ENCODE results near the gene PSMG1. TPM values are rescaled to one million over a fixed set of nuclear protein-coding genes. Genes with fewer than 3 reads are reported as not detected.

Gene PSMG1
- total RNA-seq, 1 donor from 2014 or later: 25.4 TPM

DNA sequence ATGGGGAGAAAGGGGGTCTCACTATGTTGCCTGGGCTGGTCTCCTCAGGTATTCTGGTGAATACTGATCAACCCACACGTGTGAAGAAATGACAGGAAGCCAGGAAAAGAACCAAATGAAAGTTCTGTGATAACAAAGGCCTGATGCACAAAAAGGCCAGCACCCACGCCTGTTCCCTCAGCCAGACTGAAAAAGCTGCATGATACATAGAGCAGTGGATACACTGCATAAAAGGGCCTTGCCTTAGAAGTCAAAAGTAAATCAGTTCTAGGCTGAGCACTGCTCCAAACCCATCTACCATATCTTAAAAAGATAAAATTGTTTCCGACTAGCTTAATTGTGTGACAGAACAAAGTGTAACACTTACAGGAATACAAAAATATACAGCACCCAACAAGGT lies 36.9 kb upstream of the PSMG1 start:
- DNase-seq (ENCODE audit: low spot score in 2 of 2): no peak
- TF ChIP-seq, protein P1, sequence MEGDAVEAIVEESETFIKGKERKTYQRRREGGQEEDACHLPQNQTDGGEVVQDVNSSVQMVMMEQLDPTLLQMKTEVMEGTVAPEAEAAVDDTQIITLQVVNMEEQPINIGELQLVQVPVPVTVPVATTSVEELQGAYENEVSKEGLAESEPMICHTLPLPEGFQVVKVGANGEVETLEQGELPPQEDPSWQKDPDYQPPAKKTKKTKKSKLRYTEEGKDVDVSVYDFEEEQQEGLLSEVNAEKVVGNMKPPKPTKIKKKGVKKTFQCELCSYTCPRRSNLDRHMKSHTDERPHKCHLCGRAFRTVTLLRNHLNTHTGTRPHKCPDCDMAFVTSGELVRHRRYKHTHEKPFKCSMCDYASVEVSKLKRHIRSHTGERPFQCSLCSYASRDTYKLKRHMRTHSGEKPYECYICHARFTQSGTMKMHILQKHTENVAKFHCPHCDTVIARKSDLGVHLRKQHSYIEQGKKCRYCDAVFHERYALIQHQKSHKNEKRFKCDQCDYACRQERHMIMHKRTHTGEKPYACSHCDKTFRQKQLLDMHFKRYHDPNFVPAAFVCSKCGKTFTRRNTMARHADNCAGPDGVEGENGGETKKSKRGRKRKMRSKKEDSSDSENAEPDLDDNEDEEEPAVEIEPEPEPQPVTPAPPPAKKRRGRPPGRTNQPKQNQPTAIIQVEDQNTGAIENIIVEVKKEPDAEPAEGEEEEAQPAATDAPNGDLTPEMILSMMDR (IDR thresholded peaks at IDR 0.05): no peak
- H3K4me3 ChIP-seq: no peak overlapping the region
- no peaks in the 10 kb centered on the region for H3K9me3 ChIP-seq
- H3K27ac ChIP-seq: no peak overlapping the region
- H3K27me3 ChIP-seq: no peaks in the 10 kb centered on the region
- no peaks in the 10 kb centered on the region for H3K4me1 ChIP-seq
- peaks cover 22 to 46% of the 10 kb centered on the region in 2 donors for H3K36me3 ChIP-seq
- intact Hi-C loops (cut with DNase I): no loop called here

DNA sequence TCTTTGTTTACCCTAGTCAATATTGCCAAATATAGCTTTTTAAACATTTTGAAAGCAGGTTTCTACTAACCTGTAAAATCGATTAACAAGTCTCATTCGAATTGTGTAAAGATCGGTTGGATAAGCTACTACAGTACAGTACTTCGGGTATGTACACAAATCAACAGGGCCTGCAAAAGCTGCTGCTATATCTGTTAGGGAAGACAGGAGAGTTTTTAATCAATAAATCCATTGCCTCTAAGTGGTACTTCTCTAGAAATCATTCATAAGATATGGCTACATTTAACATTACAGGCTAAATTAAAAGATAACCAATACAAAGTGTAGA lies 34.8 kb upstream of the PSMG1 start:
- intact Hi-C loops (cut with DNase I): no loop called here
- DNase-seq (ENCODE audit: low spot score in 2 of 2): no peak
- H3K27ac ChIP-seq: no peak overlapping the region
- H3K36me3 ChIP-seq: peaks cover 19 to 41% of the 10 kb centered on the region in 2 donors
- H3K4me3 ChIP-seq: no peak overlapping the region
- TF ChIP-seq, protein P1 (IDR thresholded peaks at IDR 0.05): no peak
- no peaks in the 10 kb centered on the region for H3K4me1 ChIP-seq
- no peaks in the 10 kb centered on the region for H3K9me3 ChIP-seq
- no peaks in the 10 kb centered on the region for H3K27me3 ChIP-seq

DNA sequence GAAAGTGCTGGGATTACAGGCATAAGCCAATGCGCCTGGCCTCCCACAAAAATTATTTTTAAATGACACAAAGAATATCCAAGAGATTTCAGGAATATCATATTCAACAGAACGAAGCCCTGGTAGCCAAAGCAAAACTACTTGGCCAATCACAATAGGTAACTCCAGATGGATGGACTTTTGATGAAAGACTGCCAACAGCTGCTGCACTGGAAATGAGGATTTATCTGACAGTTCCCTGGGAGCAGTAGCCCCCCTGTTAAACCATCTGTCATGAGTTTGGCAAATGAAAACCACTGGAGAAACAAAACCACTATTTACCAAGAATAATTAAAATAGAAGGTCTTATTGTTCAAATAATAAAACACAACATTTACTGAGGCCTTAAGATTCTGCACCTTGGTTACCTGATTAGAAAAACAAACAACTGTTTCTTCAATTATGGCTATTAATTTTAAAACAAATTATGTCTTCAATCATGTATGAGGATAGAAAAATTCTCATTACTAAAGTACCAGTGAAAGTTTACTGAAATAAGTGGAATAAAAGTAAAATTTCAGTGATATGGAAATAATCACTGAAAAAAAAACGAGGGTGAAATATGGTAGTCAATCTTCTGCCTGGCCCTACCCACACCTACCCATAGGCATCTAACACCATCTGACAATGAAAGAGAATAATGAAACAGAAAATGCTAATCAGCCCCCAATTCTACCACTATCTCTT lies 34.3 kb upstream of the PSMG1 start:
- Histone ChIP-seq H3K27me3 (no peaks in the 10 kb centered on the region), H3K4me1 (no peaks in the 10 kb centered on the region), H3K27ac (no peak overlapping the region), H3K36me3 (peaks cover 19 to 38% of the 10 kb centered on the region in 2 donors), H3K4me3 (no peak overlapping the region), H3K9me3 (no peaks in the 10 kb centered on the region)
- no peak for DNase-seq (ENCODE audit: low spot score in 2 of 2)
- TF ChIP-seq, protein P1 (IDR thresholded peaks at IDR 0.05): no peak
- intact Hi-C loops (cut with DNase I): no loop called here

DNA sequence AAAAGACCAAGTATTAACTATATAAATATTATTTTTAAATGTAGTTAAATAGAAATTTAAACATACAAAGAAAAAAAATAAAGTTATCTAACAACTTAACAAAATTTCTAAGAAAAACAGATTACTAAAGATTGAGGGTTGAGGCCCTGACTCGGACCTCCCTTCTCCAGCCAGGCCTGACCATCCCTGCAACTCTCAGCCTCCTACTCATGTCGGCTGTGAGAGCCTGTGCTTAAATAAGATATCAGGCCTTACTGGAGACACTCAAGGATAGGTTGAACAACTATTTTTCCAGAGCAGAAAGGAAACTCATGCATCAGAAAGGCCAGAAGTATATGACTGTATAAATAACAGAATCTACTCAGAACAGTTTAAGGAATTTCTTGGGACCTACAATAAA lies 33.0 kb upstream of the PSMG1 start:
- H3K4me3 ChIP-seq: no peak overlapping the region
- no peak overlapping the region for H3K27ac ChIP-seq
- TF ChIP-seq, protein P1 (IDR thresholded peaks at IDR 0.05): no peak
- no peak for DNase-seq (ENCODE audit: low spot score in 2 of 2)
- H3K9me3 ChIP-seq: no peaks in the 10 kb centered on the region
- intact Hi-C loops (cut with DNase I): no loop called here
- H3K36me3 ChIP-seq: peaks cover 19 to 33% of the 10 kb centered on the region in 2 donors
- no peaks in the 10 kb centered on the region for H3K27me3 ChIP-seq
- no peaks in the 10 kb centered on the region for H3K4me1 ChIP-seq

DNA sequence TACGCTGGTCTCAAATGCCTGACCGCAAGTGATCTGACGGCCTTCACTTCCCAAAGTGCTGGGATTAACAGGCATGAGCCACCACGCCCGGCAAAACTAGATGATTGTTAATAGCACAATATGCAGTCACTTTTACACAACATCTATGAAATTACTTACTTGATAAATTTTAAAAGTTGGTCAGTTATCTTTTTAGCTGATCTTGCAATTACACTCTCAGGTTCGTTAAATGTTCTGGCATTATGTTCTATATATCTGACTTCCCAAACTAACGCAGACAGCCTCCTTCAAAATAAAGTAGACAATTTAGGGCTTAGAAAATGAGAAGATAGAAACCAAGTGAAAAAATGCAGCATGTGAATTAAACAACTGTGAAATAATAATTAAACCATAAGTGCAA lies 31.8 kb upstream of the PSMG1 start:
- Histone ChIP-seq H3K36me3 (peaks cover 22 to 37% of the 10 kb centered on the region in 2 donors), H3K4me1 (no peaks in the 10 kb centered on the region), H3K27me3 (no peaks in the 10 kb centered on the region), H3K4me3 (no peak overlapping the region), H3K27ac (no peak overlapping the region), H3K9me3 (no peaks in the 10 kb centered on the region)
- TF ChIP-seq, protein P1 (IDR thresholded peaks at IDR 0.05): no peak
- no peak for DNase-seq (ENCODE audit: low spot score in 2 of 2)
- intact Hi-C loops (cut with DNase I): no loop called here

DNA sequence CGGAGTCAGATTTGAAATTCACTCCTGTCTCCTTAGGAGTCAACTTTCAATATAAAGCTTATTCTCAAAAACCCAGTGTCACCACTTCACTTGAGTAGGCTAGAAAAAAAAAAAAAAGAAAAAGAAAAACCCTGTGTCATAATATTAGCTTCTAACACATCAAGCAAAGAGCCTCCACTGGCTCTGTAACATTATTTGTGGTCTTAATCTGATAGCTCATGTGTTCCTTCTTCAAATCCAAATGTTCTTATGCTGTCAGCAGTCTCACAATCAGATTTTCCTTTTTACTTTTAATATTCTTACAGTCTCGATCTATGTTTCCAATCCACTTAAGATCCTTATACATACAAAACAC lies 26.1 kb upstream of the PSMG1 start:
- Histone ChIP-seq H3K4me1 (peaks cover 0 to 2% of the 10 kb centered on the region in 2 donors), H3K4me3 (no peak overlapping the region), H3K27me3 (no peaks in the 10 kb centered on the region), H3K9me3 (no peaks in the 10 kb centered on the region), H3K36me3 (peaks cover 22 to 37% of the 10 kb centered on the region in 2 donors), H3K27ac (peak overlapping the region in 1 of 2 donors; percentile 44)
- TF ChIP-seq, protein P1 (IDR thresholded peaks at IDR 0.05): no peak
- DNase-seq (ENCODE audit: low spot score in 2 of 2): no peak
- intact Hi-C loops (cut with DNase I): no loop called here
